Calu3 (cell line): ENCODE data around the gene OLFM1. TPM values are rescaled to one million over a fixed set of nuclear protein-coding genes. Genes with fewer than 3 reads are reported as not detected.

ENCODE experiments used
- BruUV-seq: library from RNA; stranded (reverse); fragments of 400-500 nt; replicated peaks from 2 replicates; lab custom pipeline; 2021; lab: Mats Ljungman, UMichigan
- CTCF ChIA-PET: fragments of 300-600 bp; sonication (Branson Sonifier 250); formaldehyde crosslinking; loops from one replicate; lab custom pipeline; 2022; ENCODE audit warnings: antibody characterized with exemption; lab: Charles Lee
- DNase-seq: peaks from one replicate; pipeline ENCODE4 v3.0.0; 2022
- H3K27ac Mint-ChIP-seq: one replicate; pipeline ENCODE4 v1.8.0; 2022; ENCODE audit warnings: mixed read lengths; ENCODE audit not compliant: unreplicated experiment
- H3K27me3 Mint-ChIP-seq: one replicate; pipeline ENCODE4 v1.8.0; 2022; ENCODE audit warnings: mixed read lengths; ENCODE audit not compliant: unreplicated experiment
- H3K36me3 Mint-ChIP-seq: one replicate; pipeline ENCODE4 v1.8.0; 2022; ENCODE audit warnings: mild to moderate bottlenecking, moderate library complexity, mixed read lengths; ENCODE audit not compliant: insufficient read depth, unreplicated experiment
- H3K4me1 Mint-ChIP-seq: one replicate; pipeline ENCODE4 v1.8.0; 2022; ENCODE audit warnings: mild to moderate bottlenecking, low read depth, mixed read lengths; ENCODE audit not compliant: unreplicated experiment
- H3K4me3 Mint-ChIP-seq: one replicate; pipeline ENCODE4 v1.8.0; 2022; ENCODE audit warnings: mild to moderate bottlenecking, low read depth, moderate library complexity, mixed read lengths; ENCODE audit not compliant: unreplicated experiment
- H3K9me3 Mint-ChIP-seq: one replicate; pipeline ENCODE4 v1.8.0; 2022; ENCODE audit warnings: low read depth, mixed read lengths; ENCODE audit not compliant: unreplicated experiment
- CTCF ChIP-seq: fragments of 200-600 bp; IDR thresholded peaks from one replicate; pipeline ENCODE4 v1.8.0; 2022; ENCODE audit warnings: antibody characterized with exemption; ENCODE audit not compliant: unreplicated experiment
- intact Hi-C: fragments of 100-400 bp; cut with micrococcal nuclease; formaldehyde crosslinking; loops from one replicate; pipeline ENCODE4 v1.10.0; 2022; ENCODE audit not compliant: unreplicated experiment
- total RNA-seq: library from RNA; stranded (reverse); gene quantifications from 2 replicates; pipeline ENCODE4 v1.2.3, GENCODE V29; 2022

OLFM1 gene
- total RNA-seq, 1 experiment from 2014 or later: 5.5 TPM

- Mint-ChIP-seq H3K4me1 (no peaks in the 10 kb centered on the region), H3K36me3 (no peaks in the 10 kb centered on the region), H3K4me3 (no peak overlapping the region), H3K9me3 (peaks cover 7% of the 10 kb centered on the region), H3K27me3 (peaks cover 34% of the 10 kb centered on the region), H3K27ac (no peak overlapping the region)
- no TSS peak for BruUV-seq
- DNase-seq: no peak
- no peak for TF ChIP-seq CTCF
- intact Hi-C loops: no loop called here
- CTCF ChIA-PET: no interaction called here
Measured at GRCh38 chr9:135039916-135040645, 47.4 kb upstream of the OLFM1 start.

GRCh38 chr9:135040892-135041291 lies 46.6 kb upstream of the OLFM1 start:
- Mint-ChIP-seq H3K9me3 (peaks cover 10% of the 10 kb centered on the region), H3K27me3 (peaks cover 34% of the 10 kb centered on the region), H3K36me3 (no peaks in the 10 kb centered on the region), H3K4me1 (no peaks in the 10 kb centered on the region), H3K27ac (no peak overlapping the region), H3K4me3 (no peak overlapping the region)
- no peak for TF ChIP-seq CTCF
- intact Hi-C loops: no loop called here
- DNase-seq: no peak
- CTCF ChIA-PET: no interaction called here
- BruUV-seq: no TSS peak

GRCh38 chr9:135043345-135043744 lies 44.1 kb upstream of the OLFM1 start:
- H3K27ac Mint-ChIP-seq: no peak overlapping the region

GRCh38 chr9:135045264-135045927 lies 42.1 kb upstream of the OLFM1 start:
- Mint-ChIP-seq H3K4me1 (no peaks in the 10 kb centered on the region), H3K27ac (no peak overlapping the region), H3K27me3 (peaks cover 22% of the 10 kb centered on the region), H3K4me3 (no peak overlapping the region), H3K36me3 (no peaks in the 10 kb centered on the region), H3K9me3 (peaks cover 8% of the 10 kb centered on the region)
- BruUV-seq: no TSS peak
- CTCF ChIA-PET: no interaction called here
- no peak for TF ChIP-seq CTCF
- DNase-seq: no peak
- intact Hi-C loops: no loop called here

More at GRCh38 chr9:135043345-135043744, 44.1 kb upstream of the OLFM1 start:
- H3K9me3 Mint-ChIP-seq: peaks cover 9% of the 10 kb centered on the region
- no peak for DNase-seq
- CTCF ChIA-PET: no interaction called here
- H3K4me1 Mint-ChIP-seq: no peaks in the 10 kb centered on the region
- BruUV-seq: no TSS peak
- no peak for TF ChIP-seq CTCF
- intact Hi-C loops: no loop called here
- H3K27me3 Mint-ChIP-seq: peaks cover 30% of the 10 kb centered on the region
- no peak overlapping the region for H3K4me3 Mint-ChIP-seq
- H3K36me3 Mint-ChIP-seq: no peaks in the 10 kb centered on the region
